IgD-negative memory B cell (primary cell): Measurements from ENCODE around the gene RUNX2. TPM values are rescaled to one million over a fixed set of nuclear protein-coding genes. Genes with fewer than 3 reads are reported as not detected.
"Not testable (repeated sequence)": the region's sequence is repeated elsewhere in the genome, so short reads cannot be mapped to it uniquely, and the experiment has no call there.

Experiments
- H3K27ac Mint-ChIP-seq, 3 donors: one replicate each; pipeline ENCODE4 v1.8.0; 2020 to 2022; ENCODE audit warnings: mild to moderate bottlenecking in 3 of 3, mixed read lengths in 3 of 3, moderate library complexity in 1 of 3
- H3K27me3 Mint-ChIP-seq: one replicate; pipeline ENCODE4 v1.8.0; 2021; ENCODE audit warnings: mixed read lengths
- H3K36me3 Mint-ChIP-seq: one replicate; pipeline ENCODE4 v1.8.0; 2020; ENCODE audit warnings: mild to moderate bottlenecking, mixed read lengths
- H3K4me1 Mint-ChIP-seq, 3 donors: one replicate each; pipeline ENCODE4 v1.8.0; 2020 to 2022; ENCODE audit warnings: mixed read lengths in 3 of 3, mild to moderate bottlenecking in 1 of 3
- H3K4me3 Mint-ChIP-seq, 4 donors: one replicate each; pipeline ENCODE4 v1.8.0; 2020 to 2022; ENCODE audit warnings: mild to moderate bottlenecking in 4 of 4, mixed read lengths in 4 of 4, moderate library complexity in 3 of 4
- H3K9me3 Mint-ChIP-seq, 3 donors: one replicate each; pipeline ENCODE4 v1.8.0; 2020 to 2021; ENCODE audit warnings: mixed read lengths in 3 of 3, mild to moderate bottlenecking in 1 of 3
- polyA plus RNA-seq: library from polyadenylated mRNA; unstranded; fragments of 300-500 nt; fragmentation: Illumina TruSeq; gene quantifications from one replicate; pipeline ENCODE4 v1.2.3, GENCODE V29; 2021

The RUNX2 gene
- polyA plus RNA-seq, 1 donor from 2014 or later = 2.9 TPM

- no peak overlapping the region for H3K27ac Mint-ChIP-seq
- no peaks in the 10 kb centered on the region for H3K27me3 Mint-ChIP-seq
- H3K4me3 Mint-ChIP-seq = no peak overlapping the region
- peaks cover 2% of the 10 kb centered on the region for H3K36me3 Mint-ChIP-seq
- no peaks in the 10 kb centered on the region for H3K9me3 Mint-ChIP-seq
- peaks cover 0 to 7% (median 4%) of the 10 kb centered on the region in 3 donors for H3K4me1 Mint-ChIP-seq
Observed at GRCh38 chr6:45461486-45461885, 133.4 kb downstream of the RUNX2 start.

- H3K27me3 Mint-ChIP-seq = no peaks in the 10 kb centered on the region
- no peaks in the 10 kb centered on the region for H3K9me3 Mint-ChIP-seq
- no peak overlapping the region for H3K4me3 Mint-ChIP-seq
- peaks cover 0 to 7% (median 1%) of the 10 kb centered on the region in 3 donors for H3K4me1 Mint-ChIP-seq
- no peaks in the 10 kb centered on the region for H3K36me3 Mint-ChIP-seq
- peak overlapping the region in 1 of 3 donors; percentile 17 for H3K27ac Mint-ChIP-seq
Observed at GRCh38 chr6:45462190-45463134, 134.3 kb downstream of the RUNX2 start.

GRCh38 chr6:45464685-45465084, 136.6 kb downstream of the RUNX2 start:
- Mint-ChIP-seq H3K27me3 (no peaks in the 10 kb centered on the region), H3K4me3 (no peak overlapping the region), H3K27ac (no peak overlapping the region), H3K4me1 (peaks cover 0 to 9% (median 5%) of the 10 kb centered on the region in 3 donors), H3K9me3 (no peaks in the 10 kb centered on the region), H3K36me3 (no peaks in the 10 kb centered on the region)

- Mint-ChIP-seq H3K4me1 (peaks cover 0 to 6% (median 5%) of the 10 kb centered on the region in 3 donors), H3K36me3 (no peaks in the 10 kb centered on the region), H3K9me3 (no peaks in the 10 kb centered on the region), H3K4me3 (no peak overlapping the region), H3K27ac (no peak overlapping the region), H3K27me3 (no peaks in the 10 kb centered on the region)
Observed at GRCh38 chr6:45466686-45467085, 138.6 kb downstream of the RUNX2 start.

GRCh38 chr6:45467417-45467816, 139.3 kb downstream of the RUNX2 start:
- H3K27me3 Mint-ChIP-seq, H3K9me3 Mint-ChIP-seq, H3K36me3 Mint-ChIP-seq, H3K27ac Mint-ChIP-seq, H3K4me3 Mint-ChIP-seq, H3K4me1 Mint-ChIP-seq: not testable (repeated sequence)

- H3K4me3 Mint-ChIP-seq = no peak overlapping the region
- no peaks in the 10 kb centered on the region for H3K9me3 Mint-ChIP-seq
- H3K36me3 Mint-ChIP-seq = no peaks in the 10 kb centered on the region
- H3K27me3 Mint-ChIP-seq = no peaks in the 10 kb centered on the region
- peaks cover 0 to 5% (median 2%) of the 10 kb centered on the region in 3 donors for H3K4me1 Mint-ChIP-seq
- H3K27ac Mint-ChIP-seq = no peak overlapping the region
Observed at GRCh38 chr6:45467853-45468252, 139.7 kb downstream of the RUNX2 start.

- Mint-ChIP-seq H3K4me3 (no peak overlapping the region), H3K4me1 (peaks cover 0 to 5% (median 2%) of the 10 kb centered on the region in 3 donors), H3K36me3 (no peaks in the 10 kb centered on the region), H3K27me3 (no peaks in the 10 kb centered on the region), H3K27ac (no peak overlapping the region), H3K9me3 (no peaks in the 10 kb centered on the region)
Observed at GRCh38 chr6:45469663-45470062, 141.5 kb downstream of the RUNX2 start.

- no peaks in the 10 kb centered on the region for H3K9me3 Mint-ChIP-seq
- no peak overlapping the region for H3K27ac Mint-ChIP-seq
- no peak overlapping the region for H3K4me3 Mint-ChIP-seq
- H3K27me3 Mint-ChIP-seq = no peaks in the 10 kb centered on the region
- H3K4me1 Mint-ChIP-seq = peaks cover 0 to 5% (median 2%) of the 10 kb centered on the region in 3 donors
- H3K36me3 Mint-ChIP-seq = no peaks in the 10 kb centered on the region
Observed at GRCh38 chr6:45470131-45470738, 142.1 kb downstream of the RUNX2 start.

- H3K27ac Mint-ChIP-seq = peak overlapping the region in 1 of 3 donors; percentile 22
- no peaks in the 10 kb centered on the region for H3K36me3 Mint-ChIP-seq
- no peaks in the 10 kb centered on the region for H3K9me3 Mint-ChIP-seq
- peaks cover 0 to 5% (median 2%) of the 10 kb centered on the region in 3 donors for H3K4me1 Mint-ChIP-seq
- no peaks in the 10 kb centered on the region for H3K27me3 Mint-ChIP-seq
- H3K4me3 Mint-ChIP-seq = no peak overlapping the region
Observed at GRCh38 chr6:45472382-45472781, 144.3 kb downstream of the RUNX2 start.

- peak overlapping the region in 1 of 4 donors; percentile 11 for H3K4me3 Mint-ChIP-seq
- no peaks in the 10 kb centered on the region for H3K9me3 Mint-ChIP-seq
- H3K27me3 Mint-ChIP-seq = no peaks in the 10 kb centered on the region
- no peaks in the 10 kb centered on the region for H3K36me3 Mint-ChIP-seq
- peaks cover 0 to 2% (median 1%) of the 10 kb centered on the region in 3 donors for H3K4me1 Mint-ChIP-seq
- no peak overlapping the region for H3K27ac Mint-ChIP-seq
Observed at GRCh38 chr6:45473121-45473993, 145.2 kb downstream of the RUNX2 start.

- no peak overlapping the region for H3K27ac Mint-ChIP-seq
- H3K9me3 Mint-ChIP-seq = no peaks in the 10 kb centered on the region
- H3K4me3 Mint-ChIP-seq = no peak overlapping the region
- H3K4me1 Mint-ChIP-seq = peaks cover 0 to 1% (median 0%) of the 10 kb centered on the region in 3 donors
- no peaks in the 10 kb centered on the region for H3K36me3 Mint-ChIP-seq
- no peaks in the 10 kb centered on the region for H3K27me3 Mint-ChIP-seq
Observed at GRCh38 chr6:45474376-45474775, 146.2 kb downstream of the RUNX2 start.

GRCh38 chr6:45476341-45476740, 148.2 kb downstream of the RUNX2 start:
- Mint-ChIP-seq H3K4me3 (no peak overlapping the region), H3K4me1 (peaks cover 8 to 15% (median 9%) of the 10 kb centered on the region in 3 donors), H3K27ac (peak overlapping the region in 1 of 3 donors; percentile 10), H3K27me3 (no peaks in the 10 kb centered on the region), H3K36me3 (no peaks in the 10 kb centered on the region), H3K9me3 (no peaks in the 10 kb centered on the region)

GRCh38 chr6:45477278-45477677, 149.1 kb downstream of the RUNX2 start:
- peaks cover 8 to 15% (median 9%) of the 10 kb centered on the region in 3 donors for H3K4me1 Mint-ChIP-seq
- no peaks in the 10 kb centered on the region for H3K9me3 Mint-ChIP-seq
- H3K36me3 Mint-ChIP-seq = no peaks in the 10 kb centered on the region
- no peak overlapping the region for H3K27ac Mint-ChIP-seq
- no peak overlapping the region for H3K4me3 Mint-ChIP-seq
- H3K27me3 Mint-ChIP-seq = no peaks in the 10 kb centered on the region

GRCh38 chr6:45477790-45478189, 149.7 kb downstream of the RUNX2 start:
- Mint-ChIP-seq H3K4me1 (peaks cover 6 to 15% (median 9%) of the 10 kb centered on the region in 3 donors), H3K36me3 (no peaks in the 10 kb centered on the region), H3K4me3 (no peak overlapping the region), H3K9me3 (no peaks in the 10 kb centered on the region), H3K27ac (no peak overlapping the region), H3K27me3 (no peaks in the 10 kb centered on the region)

- no peaks in the 10 kb centered on the region for H3K36me3 Mint-ChIP-seq
- H3K4me1 Mint-ChIP-seq = peaks cover 6 to 15% (median 9%) of the 10 kb centered on the region in 3 donors
Observed at GRCh38 chr6:45478240-45478639, 150.1 kb downstream of the RUNX2 start.

More at GRCh38 chr6:45478240-45478639, 150.1 kb downstream of the RUNX2 start:
- Mint-ChIP-seq H3K9me3 (no peaks in the 10 kb centered on the region), H3K27me3 (no peaks in the 10 kb centered on the region), H3K4me3 (no peak overlapping the region), H3K27ac (no peak overlapping the region)
